NCI-H510A treated with DMSO at 0.1 percent for 48 hours (cell line): Measurements from ENCODE around the gene SRPK2.
"Not testable (repeated sequence)": the region's sequence is repeated elsewhere in the genome, so short reads cannot be mapped to it uniquely, and the experiment has no call there.

Source experiments
- DNase-seq: peaks from one replicate; lab custom pipeline; 2025; lab: John Stamatoyannopoulos, UW

The SRPK2 gene

GRCh38 chr7:105376908-105377533 lies 11.7 kb downstream of the SRPK2 start:
- DNase-seq = no peak

GRCh38 chr7:105369944-105370343 lies 18.8 kb downstream of the SRPK2 start:
- DNase-seq = no peak

GRCh38 chr7:105367458-105367857 lies 21.3 kb downstream of the SRPK2 start:
- DNase-seq = peak; percentile 27

- no peak for DNase-seq
Observed at GRCh38 chr7:105365541-105366534, 22.9 kb downstream of the SRPK2 start.

GRCh38 chr7:105364684-105365083 lies 24.0 kb downstream of the SRPK2 start:
- no peak for DNase-seq

- not testable (repeated sequence) for DNase-seq
Observed at GRCh38 chr7:105363657-105364056, 25.1 kb downstream of the SRPK2 start.

GRCh38 chr7:105362685-105363084 lies 26.0 kb downstream of the SRPK2 start:
- not testable (repeated sequence) for DNase-seq

GRCh38 chr7:105361995-105362394 lies 26.7 kb downstream of the SRPK2 start:
- not testable (repeated sequence) for DNase-seq

GRCh38 chr7:105360149-105360548 lies 28.6 kb downstream of the SRPK2 start:
- DNase-seq = not testable (repeated sequence)

- no peak for DNase-seq
Observed at GRCh38 chr7:105355701-105356100, 33.0 kb downstream of the SRPK2 start.

- no peak for DNase-seq
Observed at GRCh38 chr7:105354383-105354782, 34.3 kb downstream of the SRPK2 start.

GRCh38 chr7:105353752-105354328 lies 34.9 kb downstream of the SRPK2 start:
- DNase-seq = no peak

- DNase-seq = no peak
Observed at GRCh38 chr7:105352901-105353668, 35.6 kb downstream of the SRPK2 start.

- no peak for DNase-seq
Observed at GRCh38 chr7:105352018-105352612, 36.6 kb downstream of the SRPK2 start.

GRCh38 chr7:105350906-105351305 lies 37.8 kb downstream of the SRPK2 start:
- DNase-seq = no peak

GRCh38 chr7:105348177-105348576 lies 40.5 kb downstream of the SRPK2 start:
- DNase-seq = not testable (repeated sequence)

GRCh38 chr7:105346593-105347322 lies 42.0 kb downstream of the SRPK2 start:
- no peak for DNase-seq

GRCh38 chr7:105346138-105346537 lies 42.6 kb downstream of the SRPK2 start:
- DNase-seq = no peak

- DNase-seq = no peak
Observed at GRCh38 chr7:105345725-105346124, 43.0 kb downstream of the SRPK2 start.

- no peak for DNase-seq
Observed at GRCh38 chr7:105345003-105345402, 43.7 kb downstream of the SRPK2 start.
